Islet of Langerhans (tissue), 1 donor: ENCODE measurements around the gene OBSCN.
"Not testable (repeated sequence)": the region's sequence is repeated elsewhere in the genome, so short reads cannot be mapped to it uniquely, and the experiment has no call there.

ENCODE experiments used
- FAIRE-seq: peaks from one replicate; lab custom pipeline; 2011; peaks lifted over from hg19 to GRCh38; lab: Jason Lieb, UNC

The OBSCN gene

DNA sequence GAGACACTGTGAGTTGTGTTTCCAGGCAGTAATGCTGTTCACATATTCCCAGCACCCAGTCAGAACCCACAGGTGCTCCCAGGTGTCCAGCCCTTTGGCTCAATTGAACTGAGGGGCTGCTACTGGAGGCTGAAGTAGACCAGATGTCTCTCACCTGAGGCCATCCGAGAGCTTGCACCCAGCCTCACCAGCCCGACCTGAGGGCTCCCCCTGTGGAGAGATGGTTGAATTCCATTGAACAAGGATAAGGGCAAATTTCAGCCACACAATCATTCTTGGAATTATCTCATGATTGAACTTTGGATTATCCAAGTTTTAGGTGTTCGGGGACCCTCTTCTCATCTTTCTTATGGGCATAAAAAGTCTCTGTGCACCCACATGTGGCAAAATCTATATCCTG, 52.1 kb downstream of the OBSCN start:
- no peak for FAIRE-seq

DNA sequence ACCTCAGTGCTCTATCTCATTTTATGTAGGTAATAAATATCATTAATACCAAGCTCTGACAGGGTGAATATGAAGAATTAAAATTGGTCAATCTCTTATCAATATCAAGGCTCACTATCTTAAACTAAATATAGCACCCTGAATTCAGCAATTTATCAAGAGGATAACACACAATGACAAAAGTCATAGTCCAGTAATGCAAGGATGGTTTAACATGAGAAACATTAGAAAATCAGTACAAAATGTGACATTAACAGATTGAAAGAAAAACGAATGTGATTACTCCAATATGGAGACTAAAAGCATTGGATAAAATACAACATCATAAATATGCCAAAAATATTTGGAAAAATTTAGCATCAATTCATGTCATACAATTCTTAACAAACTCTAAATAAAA, 53.9 kb downstream of the OBSCN start:
- no peak for FAIRE-seq

DNA sequence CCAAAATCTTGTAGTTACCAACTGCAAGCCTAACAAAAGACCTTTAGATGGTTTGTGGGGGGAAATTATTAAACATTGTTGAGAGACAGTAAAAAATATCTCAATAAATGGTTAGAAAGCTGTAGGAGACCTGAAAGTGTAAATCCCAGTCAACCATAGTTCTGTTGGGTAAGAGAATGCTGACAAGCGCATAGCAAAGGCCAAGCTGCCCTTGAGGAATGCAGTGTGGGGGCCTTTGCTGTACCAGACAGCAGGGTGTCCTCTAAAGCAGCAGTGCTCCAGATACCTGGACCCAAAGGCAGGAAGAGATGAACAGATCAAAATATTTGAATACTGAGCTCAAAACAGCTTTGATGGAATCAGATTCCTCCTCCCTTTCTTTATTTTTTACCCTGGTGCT, 54.6 kb downstream of the OBSCN start:
- no peak for FAIRE-seq

DNA sequence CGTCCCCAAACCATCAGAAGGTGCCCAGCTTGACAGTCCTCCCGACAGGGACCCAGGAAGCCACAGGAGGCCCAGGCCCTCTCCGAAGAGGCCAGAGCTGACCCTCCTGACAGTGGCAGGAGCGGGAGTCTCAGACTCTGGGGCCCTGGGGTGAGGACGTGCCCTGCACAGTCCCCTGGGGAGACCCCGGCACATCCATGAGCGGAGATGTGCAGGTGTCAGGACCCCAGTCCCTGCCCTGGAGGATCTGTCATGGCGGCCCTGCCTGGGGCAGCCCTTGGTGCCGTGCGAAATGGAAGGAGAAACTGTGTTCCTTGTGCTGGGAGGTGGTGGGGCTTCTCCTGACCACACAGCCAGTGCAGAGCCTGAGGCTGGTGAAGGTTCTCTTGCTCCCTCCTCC, 55.8 kb downstream of the OBSCN start:
- FAIRE-seq, result no peak

DNA sequence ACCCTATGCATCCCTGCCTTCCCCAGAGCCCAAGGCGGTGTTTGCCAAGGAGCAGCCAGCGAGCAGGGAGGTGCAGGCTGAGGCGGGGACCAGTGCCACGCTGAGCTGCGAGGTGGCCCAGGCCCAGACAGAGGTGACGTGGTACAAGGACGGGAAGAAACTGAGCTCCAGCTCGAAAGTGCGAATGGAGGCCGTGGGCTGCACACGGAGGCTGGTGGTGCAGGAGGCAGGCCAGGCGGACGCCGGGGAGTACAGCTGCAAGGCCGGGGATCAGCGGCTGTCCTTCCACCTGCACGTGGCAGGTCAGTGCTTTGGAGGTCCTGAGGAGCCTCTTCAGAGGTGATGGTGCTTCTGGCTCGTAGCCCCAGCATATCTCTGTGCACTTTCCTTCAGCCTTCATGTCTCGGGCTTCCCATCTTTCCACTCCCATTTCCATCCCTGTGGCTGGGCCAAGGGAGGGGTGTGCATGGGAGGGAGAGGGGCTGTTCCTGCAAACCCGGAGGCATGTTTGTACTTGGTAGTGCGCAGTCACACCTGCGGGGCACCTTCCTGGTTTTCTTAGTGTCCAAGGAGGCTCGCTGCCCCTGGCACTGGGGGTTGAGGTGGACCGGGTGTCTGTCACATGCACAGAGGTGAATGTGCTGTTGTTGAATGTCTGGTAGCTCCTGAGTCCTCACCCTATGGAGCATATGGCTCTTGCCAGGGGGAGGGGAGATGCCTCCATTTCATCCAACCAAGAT, 56.4 kb downstream of the OBSCN start:
- FAIRE-seq, result no peak

DNA sequence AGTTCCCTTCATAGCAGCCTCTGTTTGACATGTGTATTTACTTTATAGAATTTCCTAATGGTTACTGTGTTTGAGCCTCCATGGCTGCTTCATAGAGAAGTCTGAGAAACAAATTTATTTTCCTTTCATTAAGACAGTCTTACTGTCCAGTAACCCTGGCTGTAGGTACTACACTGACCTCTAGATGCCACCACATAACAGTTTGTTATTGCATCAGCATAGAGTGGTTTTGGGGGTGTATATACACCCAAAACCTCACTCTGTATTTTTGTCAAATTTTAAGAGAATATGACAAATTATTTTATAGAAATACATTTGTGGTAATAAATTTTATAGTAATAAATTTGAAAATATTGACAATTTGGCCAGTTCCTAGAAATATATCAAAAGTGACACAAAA, 57.3 kb downstream of the OBSCN start:
- FAIRE-seq, result no peak

DNA sequence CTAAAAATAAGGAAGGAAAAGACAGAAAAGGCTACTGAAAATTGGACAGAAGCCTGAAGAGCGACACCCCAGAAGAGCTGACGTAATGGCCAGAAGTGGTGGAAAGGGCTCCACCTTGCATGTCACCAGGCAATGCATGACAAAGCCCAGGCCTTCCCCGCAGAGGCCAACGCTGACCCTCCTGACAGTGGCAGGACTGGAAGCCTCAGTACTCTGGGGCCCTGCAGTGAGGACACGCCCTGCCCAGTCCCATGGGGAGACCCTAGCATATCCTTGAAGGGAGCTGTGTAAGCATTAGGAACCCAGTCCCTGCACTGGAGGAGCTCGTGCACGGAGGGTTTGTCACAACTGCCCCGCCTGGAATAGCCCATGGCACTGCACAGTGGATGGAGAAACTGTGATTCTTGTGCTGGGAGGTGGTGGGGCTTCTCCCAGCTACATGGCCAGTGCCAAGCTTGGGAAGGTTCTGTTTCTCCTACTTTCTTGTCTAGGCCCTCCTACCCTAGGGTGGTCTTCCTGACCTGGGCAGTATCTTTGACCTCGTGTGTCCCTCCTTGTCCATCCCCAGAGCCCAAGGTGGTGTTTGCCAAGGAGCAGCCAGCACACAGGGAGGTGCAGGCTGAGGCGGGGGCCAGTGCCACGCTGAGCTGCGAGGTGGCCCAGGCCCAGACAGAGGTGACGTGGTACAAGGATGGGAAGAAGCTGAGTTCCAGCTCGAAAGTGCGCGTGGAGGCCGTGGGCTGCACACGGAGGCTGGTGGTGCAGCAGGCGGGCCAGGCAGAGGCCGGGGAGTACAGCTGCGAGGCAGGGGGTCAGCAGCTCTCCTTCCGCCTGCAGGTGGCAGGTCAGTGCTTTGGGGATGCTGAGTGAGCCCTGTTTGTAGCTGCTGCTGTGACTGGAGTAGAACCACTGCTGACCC, 60.4 kb downstream of the OBSCN start:
- no peak for FAIRE-seq

DNA sequence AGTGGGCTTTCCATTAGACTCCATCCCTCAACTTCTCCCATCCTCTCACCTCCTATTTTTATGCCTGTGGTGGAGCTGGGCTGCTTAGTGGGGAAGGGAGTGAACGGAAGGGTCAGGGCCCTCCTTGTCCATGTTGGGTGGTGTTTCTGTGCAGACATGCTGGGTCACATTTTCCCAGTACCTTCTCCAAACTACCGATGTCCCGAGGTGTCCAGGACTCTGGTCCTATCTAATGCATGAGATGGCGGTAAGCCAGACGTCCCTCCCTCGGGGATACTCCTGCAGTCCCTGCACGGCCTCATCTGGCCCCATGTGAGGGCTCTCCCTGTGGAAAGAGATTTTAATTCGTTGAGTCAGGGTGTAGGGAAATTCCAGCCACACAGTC, 61.0 kb downstream of the OBSCN start:
- no peak for FAIRE-seq

DNA sequence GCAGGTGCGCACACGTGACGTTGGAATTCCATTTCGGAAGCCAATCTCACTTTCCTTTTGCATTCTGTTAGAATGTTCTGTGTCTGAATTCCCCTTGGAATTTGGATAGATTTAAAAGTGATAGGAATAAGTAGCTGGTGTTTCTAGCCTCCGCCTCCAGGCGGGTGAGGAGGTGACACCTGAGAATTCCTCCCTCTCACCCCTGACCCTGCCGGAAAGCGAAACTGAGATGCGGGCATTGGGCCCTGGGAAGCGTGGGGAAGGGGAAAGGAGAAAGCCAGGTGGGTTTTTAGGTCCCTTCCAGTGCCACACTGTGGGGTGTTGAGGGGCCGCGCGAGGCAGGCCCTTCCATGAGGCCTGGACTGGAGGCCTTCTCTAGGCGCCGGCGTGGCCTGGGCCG, 61.6 kb downstream of the OBSCN start:
- FAIRE-seq, result not testable (repeated sequence)

DNA sequence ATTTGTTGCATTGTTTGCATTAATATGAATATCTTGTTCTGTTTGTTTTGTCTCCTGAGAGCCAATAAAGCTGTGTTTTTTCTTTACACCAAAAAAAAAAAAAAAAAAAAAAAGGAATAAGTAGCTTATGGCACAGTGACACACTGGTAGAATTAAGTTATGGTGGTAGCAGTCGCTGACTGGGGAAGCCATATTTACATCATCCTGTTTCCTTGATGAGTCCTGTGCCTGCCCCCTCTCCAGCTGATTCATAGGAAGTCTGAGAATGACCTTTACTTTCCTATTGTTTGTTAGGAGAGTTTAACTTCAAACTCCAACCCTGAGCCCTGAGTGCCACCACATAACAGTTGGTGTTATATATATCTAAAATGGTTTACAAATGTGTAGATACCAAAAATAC, 62.2 kb downstream of the OBSCN start:
- FAIRE-seq, result no peak

DNA sequence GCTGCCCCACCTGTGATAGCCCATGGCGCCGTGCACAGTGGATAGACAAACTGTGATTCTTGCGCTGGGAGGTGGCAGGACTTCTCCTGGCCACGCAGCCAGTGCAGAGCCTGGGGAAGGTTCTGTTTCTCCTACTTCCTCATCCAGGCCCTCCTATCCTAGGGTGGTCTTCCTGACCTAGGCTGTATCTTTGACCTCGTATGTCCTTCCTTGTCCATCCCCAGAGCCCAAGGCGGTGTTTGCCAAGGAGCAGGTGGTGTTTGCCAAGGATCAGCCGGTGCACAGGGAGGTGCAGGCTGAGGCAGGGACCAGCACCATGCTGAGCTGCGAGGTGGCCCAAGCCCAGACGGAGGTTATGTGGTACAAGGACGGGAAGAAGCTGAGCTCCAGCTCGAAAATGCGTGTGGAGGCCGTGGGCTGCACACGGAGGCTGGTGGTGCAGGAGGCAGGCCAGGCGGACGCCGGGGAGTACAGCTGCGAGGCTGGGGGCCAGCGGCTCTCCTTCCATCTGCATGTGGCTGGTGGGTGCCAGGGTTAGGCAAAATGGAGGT, 63.9 kb downstream of the OBSCN start:
- no peak for FAIRE-seq

DNA sequence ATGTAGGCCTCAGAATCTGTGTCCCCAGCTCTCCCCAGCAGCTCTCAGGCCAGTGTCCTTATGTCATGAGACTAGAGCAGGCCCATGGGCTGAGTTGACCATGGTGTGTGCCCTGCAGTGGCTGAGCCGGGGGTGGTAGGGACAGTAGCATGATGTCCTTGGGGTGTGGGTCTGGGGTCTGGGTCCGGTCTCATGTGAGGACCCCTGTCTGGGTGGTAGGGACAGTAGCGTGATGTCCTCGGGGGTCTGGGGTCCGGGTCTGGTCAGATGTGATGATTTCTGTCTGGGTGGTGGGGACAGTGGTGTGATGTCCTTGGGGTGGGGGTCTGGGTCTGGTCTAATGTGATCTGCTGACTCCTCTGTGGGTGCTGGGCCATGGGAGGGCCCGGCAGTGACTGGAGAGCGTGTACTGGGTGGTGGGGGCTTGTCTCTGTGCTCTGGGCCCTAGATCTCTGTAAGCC, 64.5 kb downstream of the OBSCN start:
- no peak for FAIRE-seq

DNA sequence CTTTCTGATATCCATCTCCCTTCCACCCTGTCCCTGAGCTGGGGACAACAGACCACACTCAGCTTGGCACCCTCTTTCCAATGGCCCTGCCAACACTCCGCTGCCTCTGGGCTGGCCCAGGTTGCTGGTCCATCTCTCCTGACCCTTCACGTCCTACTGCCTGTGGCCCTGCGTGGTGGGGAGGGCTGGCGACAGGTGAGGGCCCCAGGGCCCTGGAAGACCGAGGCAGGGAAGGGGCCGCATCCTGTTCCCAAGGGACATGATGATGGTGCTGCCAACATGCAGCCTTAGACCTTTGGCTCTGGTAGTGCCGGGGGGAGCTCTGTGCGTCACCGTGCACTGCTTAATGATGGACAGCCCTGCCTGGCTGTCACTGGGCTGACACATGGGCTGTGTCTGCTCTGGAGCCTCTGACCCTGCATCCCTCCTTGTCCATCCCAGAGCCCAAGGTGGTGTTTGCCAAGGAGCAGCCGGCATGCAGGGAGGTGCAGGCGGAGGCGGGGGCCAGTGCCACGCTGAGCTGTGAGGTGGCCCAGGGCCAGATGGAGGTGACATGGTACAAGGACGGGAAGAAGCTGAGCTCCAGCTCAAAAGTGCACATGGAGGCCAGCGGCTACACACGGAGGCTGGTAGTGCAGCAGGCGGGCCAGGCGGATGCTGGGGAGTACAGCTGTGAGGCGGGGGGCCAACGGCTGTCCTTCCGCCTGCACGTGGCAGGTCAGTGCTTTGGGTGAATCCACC, 65.2 kb downstream of the OBSCN start:
- no peak for FAIRE-seq

DNA sequence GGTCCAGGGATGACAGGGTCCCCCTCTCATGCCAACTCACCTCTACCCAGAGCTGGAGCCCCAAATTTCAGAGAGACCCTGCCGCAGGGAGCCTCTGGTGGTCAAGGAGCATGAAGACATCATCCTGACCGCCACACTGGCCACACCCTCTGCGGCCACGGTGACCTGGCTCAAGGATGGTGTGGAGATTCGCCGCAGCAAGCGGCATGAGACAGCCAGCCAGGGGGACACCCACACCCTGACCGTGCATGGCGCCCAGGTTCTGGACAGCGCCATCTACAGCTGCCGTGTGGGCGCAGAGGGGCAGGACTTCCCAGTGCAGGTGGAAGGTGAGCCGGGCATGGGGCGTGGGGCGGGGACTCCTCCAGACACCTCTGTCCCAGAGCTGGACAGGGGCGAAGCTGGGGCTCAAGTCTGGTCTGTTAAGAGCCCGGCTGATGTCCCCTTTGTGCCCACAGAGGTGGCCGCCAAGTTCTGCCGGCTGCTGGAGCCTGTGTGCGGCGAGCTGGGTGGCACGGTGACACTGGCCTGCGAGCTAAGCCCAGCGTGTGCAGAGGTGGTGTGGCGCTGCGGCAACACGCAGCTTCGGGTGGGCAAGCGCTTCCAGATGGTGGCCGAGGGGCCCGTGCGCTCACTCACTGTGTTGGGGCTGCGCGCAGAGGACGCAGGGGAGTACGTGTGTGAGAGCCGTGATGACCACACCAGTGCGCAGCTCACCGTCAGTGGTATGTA, 66.0 kb downstream of the OBSCN start:
- no peak for FAIRE-seq

DNA sequence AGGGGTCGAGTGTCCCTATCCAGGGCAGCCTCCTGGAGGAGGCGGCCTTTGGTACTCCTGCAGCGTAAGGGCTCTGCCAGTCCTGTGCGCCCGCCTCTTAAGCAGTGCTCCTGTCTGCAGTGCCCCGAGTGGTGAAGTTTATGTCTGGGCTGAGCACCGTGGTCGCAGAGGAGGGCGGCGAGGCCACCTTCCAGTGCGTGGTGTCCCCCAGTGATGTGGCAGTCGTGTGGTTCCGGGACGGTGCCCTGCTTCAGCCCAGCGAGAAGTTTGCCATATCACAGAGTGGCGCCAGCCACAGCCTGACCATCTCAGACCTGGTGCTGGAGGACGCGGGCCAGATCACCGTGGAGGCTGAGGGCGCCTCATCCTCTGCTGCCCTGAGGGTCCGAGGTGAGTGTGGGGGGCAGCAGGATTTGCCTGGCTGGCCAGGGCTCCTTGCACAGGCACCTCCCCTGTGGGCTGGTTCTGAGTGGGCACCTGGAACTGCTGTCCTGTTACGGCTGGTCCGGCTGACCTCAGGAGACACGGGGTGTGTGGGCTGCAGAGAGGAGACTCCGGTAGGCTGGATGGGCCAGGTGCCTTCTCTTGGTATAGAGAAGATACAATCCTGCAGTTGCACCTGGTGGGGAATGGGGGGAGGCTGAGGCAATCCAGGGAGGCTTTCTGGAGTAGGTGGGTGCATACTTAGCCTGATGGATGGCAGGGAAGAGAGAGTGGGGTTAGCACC, 66.8 kb downstream of the OBSCN start:
- FAIRE-seq, result no peak

DNA sequence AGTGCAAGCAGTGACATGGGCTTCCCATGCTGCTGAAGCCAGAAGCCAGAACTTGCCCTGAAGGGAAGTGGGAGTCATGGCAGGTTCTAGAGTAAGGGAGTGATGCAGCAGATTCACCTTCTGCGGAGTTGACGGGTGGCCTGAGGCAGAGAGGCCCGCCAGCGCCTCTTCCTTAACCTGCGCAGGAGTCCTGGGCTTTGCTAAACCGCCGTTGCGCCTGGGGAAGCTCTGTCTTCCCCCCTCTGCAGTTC, 67.3 kb downstream of the OBSCN start:
- FAIRE-seq, result no peak

DNA sequence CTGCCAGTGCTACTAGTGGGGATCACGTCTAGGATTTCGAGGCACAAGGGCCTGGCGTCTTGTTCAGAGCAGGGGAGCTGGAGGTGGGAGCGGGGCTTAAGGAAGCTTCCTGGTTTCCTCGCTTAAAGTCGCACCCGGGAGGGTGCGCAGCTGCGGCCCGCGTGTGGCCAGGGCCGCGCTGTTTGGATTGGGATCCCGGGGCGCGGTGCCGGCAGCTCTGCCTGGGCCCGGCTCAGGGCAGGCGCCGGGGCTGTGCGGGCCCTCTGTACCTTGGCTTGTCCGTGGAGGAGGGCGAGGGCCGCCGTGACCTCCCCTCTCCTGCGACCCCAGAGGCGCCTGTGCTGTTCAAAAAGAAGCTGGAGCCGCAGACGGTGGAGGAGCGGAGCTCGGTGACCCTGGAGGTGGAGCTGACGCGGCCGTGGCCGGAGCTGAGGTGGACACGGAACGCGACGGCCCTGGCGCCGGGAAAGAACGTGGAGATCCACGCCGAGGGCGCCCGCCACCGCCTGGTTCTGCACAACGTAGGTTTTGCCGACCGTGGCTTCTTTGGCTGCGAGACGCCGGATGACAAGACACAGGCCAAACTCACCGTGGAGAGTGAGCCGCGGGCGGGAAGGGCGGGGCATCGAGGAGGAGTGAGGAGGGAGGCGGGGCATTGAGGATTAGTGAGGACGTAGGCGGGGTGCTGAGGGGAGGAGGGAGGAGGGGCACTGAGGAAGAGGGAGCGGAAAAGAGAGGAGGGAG, 67.8 kb downstream of the OBSCN start:
- FAIRE-seq, result no peak

DNA sequence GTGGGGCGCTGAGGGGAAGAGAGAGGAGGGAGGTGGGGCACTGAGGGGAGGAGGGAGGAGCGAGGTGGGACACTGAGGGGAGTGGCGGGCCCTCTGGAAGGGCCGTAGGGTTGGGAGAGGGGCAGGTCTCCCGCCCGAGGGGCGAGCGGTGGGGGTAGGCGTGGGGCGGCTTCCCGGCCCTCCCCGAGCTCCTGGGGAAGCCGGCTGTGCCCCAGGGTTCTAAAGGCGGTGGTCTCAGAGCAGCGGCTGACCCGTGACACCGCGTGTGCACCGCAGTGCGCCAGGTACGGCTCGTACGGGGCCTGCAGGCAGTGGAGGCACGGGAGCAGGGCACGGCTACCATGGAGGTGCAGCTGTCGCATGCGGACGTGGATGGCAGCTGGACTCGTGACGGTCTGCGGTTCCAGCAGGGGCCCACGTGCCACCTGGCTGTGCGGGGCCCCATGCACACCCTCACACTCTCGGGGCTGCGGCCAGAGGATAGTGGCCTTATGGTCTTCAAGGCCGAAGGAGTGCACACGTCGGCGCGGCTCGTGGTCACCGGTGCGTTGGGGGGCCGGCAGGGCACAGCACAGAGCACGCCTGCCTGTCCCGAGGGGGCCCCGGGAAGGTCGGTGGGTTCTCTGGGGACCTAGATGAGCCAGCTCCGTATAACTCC, 68.5 kb downstream of the OBSCN start:
- no peak for FAIRE-seq

DNA sequence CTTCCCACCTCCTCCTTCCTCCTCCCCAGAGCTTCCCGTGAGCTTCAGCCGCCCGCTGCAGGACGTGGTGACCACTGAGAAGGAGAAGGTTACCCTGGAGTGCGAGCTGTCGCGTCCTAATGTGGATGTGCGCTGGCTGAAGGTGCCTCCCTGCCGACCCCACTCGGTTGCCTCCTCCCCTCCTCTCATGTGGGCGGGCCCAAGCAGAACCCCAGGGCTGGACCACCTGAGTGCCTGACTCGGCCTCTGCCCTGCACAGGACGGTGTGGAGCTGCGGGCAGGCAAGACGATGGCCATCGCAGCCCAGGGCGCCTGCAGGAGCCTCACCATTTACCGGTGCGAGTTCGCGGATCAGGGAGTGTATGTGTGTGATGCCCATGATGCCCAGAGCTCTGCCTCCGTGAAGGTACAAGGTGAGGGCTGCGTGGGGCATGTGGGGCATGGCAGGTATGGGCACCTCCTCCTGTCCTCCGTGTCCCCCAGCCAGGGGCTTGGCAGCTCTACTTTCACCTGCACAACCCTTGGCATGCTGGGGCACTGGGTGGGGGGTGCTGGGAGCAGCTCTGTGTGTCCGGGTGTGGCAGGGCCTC, 69.2 kb downstream of the OBSCN start:
- FAIRE-seq, result no peak
